HG02981 (cell line): Measurements from ENCODE around the gene CHTF18.
"Not testable (repeated sequence)": the region's sequence is repeated elsewhere in the genome, so short reads cannot be mapped to it uniquely, and the experiment has no call there.

Experiments
- ATAC-seq: cut with Tn5 transposase; IDR thresholded peaks from one replicate; pipeline ENCODE4 v1.9.1; 2021; ENCODE audit warnings: mild to moderate bottlenecking, moderate library complexity; ENCODE audit not compliant: unreplicated experiment

The CHTF18 gene

GRCh38 chr16:803754-804080, 15.3 kb downstream of the CHTF18 start:
- no peak for ATAC-seq

- no peak for ATAC-seq
These were observed 16.0 kb downstream of the CHTF18 start for GRCh38 chr16:804193-805048.

DNA sequence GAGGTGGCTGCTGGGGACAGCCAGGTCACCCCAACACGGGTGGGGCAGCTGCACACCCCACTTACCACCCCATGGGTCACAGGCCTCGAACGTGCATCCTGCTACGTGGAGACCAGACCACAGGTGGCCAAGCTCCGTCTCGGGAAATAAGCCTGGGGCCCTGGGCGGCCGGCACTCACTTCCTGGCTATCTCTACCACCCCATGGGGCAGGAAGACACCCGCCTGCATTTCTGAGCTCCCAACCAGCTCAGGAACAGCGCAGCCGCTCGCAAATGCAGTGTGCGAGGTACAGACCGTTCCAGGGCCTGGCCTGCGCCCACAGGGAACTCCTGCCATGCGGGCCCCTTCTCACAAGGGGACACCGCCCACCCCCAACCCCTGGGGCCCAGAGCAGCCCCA, 17.1 kb downstream of the CHTF18 start:
- ATAC-seq = no peak

DNA sequence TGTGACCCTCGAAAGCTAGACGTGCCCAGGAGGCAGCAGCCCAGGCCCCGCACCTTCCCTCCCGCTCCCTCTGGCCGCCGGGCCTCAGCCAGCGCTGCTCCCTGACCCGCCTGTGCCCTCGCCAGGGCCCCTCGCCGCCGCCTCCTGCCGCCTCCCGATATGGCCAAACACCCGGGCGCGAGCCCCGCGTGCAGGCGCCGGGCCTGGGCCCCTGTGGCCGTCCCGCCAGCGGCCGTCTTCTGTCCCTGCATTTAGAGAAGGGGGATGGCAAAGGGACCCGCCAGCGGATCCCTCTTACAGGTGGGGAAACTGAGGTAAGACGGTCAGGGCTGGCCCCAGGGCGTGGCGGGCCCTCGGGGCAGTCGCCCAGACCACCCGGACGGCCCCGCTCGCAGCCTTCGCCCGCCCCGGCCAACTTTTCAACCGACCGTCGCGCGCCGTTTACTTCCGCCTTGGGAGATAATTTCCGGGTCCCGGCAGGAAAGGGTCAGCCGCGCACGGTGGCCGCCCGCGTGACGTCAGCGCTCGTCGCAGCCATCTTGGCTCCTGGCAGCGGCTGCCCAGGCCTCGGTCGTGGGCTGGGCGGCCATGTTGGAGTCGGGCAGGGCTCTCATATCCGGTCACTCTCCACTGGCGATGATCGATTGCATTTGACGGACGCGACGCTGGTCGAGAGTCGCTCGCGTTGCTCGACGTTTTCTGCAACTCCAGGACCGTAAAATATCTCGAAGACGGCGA, 19.1 kb downstream of the CHTF18 start:
- peak; percentile 84 for ATAC-seq

DNA sequence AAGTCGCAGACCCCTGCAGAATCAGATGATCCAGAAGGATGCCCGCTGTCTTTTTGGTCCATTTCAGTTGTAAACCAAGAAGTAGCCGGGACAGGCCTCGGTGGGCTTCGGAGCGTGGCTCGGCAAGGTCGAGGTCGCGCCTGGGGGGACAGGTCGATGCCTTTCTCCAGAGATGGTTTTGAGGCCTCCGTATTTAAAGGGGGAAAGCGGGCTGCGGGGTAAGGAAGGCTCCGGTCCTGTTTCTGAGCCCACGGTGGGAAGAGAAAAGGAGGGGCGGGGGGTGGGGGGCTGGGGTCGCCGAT, 19.6 kb downstream of the CHTF18 start:
- peak; percentile 6 for ATAC-seq

DNA sequence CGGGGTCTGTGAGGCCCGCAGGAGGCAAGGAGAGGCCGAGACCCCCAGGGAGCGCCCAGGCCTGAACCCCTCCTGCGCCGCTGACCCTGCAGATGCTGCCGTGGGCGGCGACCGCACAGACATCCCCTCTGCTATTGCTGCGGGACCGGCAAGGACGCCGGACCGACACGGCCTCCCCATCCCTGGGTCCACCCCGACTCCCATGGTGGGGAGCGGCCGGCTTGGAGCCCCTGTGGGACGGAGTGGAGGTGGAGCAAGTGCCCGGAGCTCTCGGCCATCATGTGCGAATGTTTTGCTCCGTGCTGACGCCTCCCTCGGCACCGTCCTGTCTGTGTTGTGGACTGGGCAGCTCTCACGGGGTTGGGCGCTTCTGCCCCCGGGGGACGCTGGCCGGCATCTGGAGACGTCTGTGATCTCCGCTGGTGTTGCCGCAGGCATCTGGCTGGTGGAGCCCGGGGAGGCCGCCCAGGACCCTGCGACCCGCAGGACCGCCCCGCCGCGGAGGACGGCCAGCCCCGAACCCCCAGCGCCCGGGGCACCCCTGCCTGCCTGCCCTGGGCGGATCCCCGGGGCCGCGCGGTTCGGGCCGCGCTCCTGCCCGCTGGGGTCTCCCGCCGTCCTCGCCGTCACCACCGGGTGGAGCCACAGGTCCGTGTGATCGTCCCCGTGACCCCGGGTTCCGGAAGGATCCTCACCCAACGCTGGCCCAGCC, 24.9 kb downstream of the CHTF18 start:
- ATAC-seq = no peak

DNA sequence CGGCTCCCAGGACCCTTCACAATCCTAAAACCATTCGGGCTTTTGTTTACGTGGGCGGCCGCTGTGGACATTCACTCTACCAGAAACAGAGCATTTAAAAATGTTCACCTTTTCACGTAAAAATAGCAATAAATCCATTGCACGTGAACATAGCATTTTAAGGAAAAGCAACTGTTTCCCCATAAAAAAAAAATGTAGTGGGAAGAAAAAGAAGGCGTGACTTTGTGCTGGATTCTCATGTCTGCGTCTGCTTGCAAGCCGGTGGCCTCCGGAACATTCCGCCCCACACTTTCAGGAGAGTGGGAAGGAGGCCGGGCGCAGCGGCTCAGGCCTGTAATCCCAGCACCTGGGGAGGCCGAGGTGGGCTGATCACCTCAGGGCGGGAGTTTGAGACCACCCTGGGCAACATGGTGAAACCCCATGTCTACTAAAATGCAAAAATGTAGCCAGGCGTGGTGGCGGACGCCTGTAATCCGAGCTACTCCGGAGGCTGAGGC, 25.5 kb downstream of the CHTF18 start:
- no peak for ATAC-seq

DNA sequence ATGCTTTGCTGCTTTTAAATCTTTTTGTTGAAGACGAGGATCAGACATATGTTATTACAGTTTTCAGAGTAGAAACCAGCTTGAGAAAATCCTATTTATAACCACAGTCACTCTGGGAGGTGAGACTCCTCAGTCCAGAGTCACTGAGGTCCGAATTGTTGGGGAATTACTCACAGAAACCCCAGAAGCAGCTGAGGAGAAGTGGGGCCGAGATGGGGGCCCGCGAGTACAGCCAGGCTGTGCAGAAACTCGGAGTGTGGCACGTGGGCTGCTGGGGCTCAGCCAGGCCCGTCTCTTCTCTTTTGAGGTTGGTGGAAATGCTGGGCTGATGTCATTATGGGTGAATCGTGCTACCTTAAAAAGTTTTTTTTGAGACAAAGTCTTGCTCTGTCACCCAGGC, 26.6 kb downstream of the CHTF18 start:
- ATAC-seq = no peak

DNA sequence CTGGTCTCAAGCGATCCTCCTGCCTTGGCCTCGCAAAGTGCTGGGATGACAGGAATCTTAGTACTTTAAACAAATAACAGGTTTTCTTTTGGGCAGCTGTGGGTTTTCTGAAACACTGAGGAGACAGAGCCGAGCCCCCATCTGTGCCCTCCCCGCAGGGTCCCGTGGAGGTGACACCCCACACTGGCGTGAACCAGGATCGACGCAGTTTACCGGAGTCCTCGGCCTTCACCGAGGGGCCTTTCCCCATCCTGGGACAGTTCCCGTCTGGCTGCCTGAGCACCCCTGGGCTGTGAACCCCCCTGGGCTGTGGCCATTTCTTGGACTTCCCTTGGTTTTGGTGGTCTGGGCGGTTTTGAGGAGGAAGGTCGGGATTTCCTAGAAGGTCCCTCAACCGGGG, 27.4 kb downstream of the CHTF18 start:
- ATAC-seq = no peak

DNA sequence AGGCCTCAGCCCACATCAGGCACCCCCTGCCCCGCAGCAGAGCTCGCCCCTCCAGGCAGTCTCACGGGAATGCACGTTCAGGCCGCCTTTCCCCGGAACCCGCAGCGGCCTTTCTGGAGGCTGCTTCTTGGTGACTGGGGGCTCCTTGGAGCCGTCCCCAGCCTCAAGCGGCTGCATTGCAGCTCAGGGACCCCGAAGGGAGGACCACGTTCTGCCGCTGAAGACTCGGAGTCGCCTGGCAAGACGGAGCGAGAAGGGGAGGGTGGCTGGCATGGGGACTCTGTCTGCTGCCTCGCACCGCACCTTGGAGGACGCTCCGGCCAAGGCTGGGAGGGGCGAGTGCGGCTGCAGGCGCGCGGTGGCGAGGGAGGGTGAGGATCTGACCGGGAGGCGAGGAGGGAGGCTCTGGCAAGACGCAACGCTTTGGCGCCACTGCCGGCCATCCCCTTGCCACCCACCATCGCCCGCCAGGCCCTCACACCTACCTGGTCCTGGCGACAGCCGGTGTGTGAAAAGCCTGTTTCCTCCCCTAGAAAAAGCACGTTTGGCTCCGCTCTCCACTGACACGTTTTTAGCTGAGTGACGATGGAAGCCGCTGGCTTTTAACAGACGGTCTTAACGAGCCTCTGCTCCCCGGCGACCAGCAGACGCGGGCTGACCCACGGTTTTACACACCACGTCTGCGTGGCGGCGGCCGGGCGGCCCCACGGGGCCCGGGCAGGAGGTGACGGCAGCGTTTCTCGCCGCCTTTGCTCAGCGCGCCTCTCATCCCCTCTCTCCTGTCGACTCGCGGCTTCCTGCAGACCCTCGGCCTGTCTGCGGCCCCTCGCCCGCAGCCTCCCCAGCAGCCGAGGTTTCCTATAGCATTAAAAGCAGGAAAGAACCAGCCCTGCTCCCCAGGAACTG, 28.8 kb downstream of the CHTF18 start:
- ATAC-seq = no peak

DNA sequence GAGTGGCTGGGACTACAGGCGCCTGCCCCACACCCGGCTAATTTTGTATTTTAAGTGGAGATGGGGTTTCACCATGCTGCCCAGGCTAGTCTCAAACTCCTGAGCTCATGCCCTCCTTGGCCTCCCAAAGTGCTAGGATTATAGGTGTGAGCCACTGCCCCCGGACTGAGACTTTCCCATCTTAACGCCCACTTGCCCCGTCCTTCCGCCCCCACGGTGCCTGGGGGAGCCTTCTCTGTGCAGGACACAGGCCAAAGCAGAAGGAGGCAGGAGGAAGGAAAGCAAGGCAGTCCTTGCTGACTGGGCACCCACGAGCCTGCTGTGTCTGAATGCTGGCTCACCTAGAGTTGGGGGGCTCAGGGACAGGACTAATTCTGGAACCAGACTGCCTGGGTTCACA, 29.7 kb downstream of the CHTF18 start:
- ATAC-seq = no peak

- ATAC-seq = no peak
These were observed 30.2 kb downstream of the CHTF18 start for GRCh38 chr16:818592-818991.

DNA sequence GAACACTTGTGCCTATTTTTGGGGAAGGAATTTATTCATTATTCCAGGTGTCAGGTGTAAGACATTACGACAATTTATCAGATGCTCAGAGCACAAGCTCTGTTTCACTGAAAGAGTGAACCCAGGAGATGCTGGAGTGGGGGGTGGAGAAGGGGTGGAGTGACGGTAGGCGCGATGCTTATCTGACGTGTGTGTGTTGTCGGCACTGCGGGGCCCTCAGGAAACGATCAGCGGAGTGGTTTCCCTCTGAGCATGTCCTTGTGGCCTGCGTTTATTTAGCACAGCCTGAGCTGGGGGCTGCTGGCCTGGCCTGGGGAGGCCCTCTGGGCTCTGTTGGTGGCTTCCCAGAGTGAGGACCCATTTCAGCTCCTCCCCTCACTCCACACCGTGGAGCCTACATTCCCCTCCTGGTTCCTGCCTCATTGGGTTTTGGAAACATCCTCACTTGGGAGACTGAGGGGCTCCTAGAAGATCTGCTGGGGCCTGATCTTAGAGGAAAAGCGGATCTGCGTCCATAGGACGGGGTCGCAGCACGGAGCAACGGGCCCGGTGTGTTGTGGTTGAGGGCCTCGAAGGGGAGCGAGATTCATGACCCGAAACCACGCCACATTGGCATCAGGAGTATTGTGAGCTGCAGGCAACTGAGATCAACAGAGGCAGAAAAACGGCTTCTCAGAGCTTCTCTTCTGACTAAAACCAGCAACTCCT, 31.1 kb downstream of the CHTF18 start:
- no peak for ATAC-seq

DNA sequence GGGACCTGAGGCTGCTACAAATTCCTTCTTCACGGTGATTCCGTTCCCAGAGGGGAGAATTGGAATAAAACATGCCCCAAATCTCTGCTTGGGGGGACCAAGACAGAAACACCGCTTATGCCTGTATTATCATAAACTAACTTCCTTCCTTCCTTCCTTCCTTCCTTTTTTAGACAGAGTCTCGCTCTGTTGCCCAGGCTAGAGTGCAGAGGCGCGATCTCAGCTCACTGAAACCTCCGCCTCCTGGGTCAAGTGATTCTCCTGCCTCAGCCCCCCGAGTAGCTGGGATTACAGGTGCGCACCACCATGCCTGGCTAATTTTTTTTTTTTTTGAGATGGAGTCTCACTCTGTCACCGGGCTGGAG, 31.6 kb downstream of the CHTF18 start:
- not testable (repeated sequence) for ATAC-seq

GRCh38 chr16:820748-821147, 32.3 kb downstream of the CHTF18 start:
- no peak for ATAC-seq

GRCh38 chr16:821751-822150, 33.3 kb downstream of the CHTF18 start:
- no peak for ATAC-seq

DNA sequence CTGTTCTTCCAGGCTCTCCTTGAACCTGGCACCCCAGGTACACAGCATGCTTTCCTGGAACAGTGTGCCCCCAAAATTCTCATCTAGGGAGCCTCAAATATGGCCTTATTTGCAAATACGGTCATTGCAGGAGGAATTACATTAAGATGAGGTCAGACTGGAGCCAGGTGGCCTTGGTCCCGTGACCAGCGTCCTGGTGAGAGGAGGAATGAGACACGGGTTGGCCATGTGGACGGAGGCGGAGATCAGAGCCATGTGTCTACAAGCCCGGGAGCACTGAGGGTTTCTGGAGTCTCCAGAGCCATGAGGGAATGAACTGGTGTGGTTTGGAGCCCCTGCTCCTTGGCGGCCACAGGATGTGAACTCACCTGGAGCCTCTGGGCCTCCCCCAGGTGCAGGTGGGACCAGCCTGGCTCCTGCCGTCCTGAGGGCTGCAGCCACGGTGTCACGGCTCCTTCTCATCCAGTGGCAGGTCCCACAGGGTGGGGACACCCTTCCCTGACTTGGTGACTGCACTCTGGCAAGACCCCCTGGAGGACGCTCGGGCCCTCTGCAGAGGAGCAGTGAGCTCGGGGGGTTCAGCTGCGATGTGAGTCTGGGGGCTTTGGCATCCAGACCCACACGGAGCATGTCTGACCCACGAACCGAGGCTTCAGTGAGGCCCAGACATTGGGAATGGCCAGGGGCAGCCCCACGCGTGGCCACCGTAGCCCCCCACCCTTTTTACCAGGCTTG, 33.9 kb downstream of the CHTF18 start:
- ATAC-seq = no peak

- ATAC-seq = no peak
These were observed 34.5 kb downstream of the CHTF18 start for GRCh38 chr16:822909-823297.

DNA sequence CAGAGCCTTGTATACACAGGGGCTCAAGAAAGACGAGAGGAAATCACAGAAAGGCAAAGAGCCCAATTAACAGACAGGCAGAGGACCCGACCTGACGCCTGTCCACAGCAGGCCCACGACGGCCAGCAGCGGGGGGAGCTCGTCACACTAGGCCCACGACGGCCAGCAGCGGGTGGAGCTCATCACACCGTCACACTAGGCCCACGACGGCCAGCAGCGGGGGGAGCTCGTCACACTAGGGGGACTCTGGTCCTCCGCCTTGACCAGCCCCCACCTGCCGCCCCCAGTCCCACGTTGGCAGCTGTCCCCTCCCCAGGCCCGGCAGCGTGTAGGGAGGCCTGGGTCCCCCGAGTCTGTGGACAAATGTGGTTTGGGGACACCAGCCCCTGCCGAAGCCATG, 35.8 kb downstream of the CHTF18 start:
- ATAC-seq = no peak

DNA sequence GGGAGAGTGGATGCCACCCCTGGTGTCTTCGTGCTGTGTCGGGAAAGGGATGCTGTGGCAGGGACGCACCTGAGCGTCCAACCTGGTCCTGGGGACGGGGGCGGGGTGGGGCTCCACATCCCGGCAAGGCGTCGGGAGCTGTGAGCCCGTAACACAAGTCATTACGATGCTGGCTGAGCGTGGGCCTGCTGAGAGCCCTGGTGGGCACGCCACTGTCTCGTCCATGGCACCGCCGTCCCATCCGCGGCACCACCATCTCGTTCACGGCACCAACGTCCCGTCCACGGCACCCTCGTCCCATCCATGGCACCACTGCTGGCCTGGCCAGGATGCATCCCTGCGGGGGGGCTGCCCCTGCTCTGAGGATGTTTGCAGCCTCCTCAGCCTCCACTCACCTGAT, 36.2 kb downstream of the CHTF18 start:
- ATAC-seq = no peak
